Measurements from ENCODE around the gene DOK6.
A peak's percentile ranks its signal among the peaks of the same experiment; 100 is the strongest.

Gene DOK6

GRCh38 chr18:69435000-69435399 lies 34.3 kb downstream of the DOK6 start:
- DNase-seq (ENCODE audit: low spot score) = no peak

GRCh38 chr18:69444221-69444620 lies 43.5 kb downstream of the DOK6 start:
- no peak for DNase-seq (ENCODE audit: low spot score)

DNA sequence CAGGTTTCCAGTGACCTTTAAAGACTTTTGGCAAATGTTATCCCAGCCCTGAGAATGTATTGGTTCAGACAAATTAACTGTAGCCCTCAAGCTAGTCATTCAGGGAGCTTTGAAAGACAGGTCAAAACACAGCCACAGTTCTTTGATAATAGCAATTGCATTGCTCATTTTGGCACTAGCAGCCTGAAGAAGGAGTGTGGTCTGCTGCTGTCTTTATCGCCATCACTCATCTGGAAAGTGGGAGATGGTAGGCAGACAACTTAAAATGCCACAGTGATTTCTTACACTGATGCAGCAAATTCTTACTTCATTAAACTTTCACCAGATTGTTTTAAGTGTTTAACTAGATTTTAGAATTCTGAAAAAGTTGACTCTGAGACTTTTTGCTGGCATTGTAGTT lies 47.2 kb downstream of the DOK6 start:
- no peak for DNase-seq (ENCODE audit: low spot score)

DNA sequence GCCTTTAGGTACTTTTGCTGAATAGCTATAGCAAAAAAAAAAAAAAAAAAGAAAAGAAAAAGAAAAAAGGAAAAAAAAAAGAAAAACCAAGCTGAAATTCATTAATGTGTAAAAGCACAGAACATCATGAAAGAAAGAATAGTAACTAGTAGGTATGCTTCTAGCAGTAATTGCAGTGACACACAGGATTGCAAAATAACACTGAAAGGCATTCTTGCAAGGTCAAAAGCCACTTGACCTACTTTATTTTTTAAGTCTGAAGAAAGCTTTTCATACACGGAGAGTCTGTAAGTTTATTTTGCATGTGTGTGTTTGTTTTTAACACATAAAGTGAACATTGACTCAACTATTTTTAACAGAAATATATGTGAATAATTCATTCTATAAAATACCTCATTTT lies 54.4 kb downstream of the DOK6 start:
- DNase-seq (ENCODE audit: low spot score) = no peak

GRCh38 chr18:69469444-69469919 lies 68.8 kb downstream of the DOK6 start:
- DNase-seq (ENCODE audit: low spot score) = peak; percentile 17

DNA sequence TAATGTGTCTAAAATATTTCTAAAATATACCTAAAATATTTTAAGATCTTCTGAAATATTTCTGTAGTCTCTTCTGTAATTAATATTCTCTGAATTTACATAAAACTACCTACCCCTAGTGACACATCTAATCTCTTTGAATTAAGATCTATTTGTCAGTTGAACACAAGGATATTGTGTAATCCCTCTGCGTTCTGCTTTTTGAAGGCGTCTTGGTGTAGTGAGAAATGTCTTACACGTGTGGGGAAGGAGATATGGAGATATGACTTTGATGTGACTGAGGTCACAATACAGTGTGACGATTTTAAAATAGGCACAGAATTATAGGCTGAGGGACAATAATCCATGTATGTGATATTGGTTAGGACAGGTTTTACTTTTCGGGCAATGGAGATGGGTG lies 79.8 kb downstream of the DOK6 start:
- DNase-seq (ENCODE audit: low spot score) = no peak

DNA sequence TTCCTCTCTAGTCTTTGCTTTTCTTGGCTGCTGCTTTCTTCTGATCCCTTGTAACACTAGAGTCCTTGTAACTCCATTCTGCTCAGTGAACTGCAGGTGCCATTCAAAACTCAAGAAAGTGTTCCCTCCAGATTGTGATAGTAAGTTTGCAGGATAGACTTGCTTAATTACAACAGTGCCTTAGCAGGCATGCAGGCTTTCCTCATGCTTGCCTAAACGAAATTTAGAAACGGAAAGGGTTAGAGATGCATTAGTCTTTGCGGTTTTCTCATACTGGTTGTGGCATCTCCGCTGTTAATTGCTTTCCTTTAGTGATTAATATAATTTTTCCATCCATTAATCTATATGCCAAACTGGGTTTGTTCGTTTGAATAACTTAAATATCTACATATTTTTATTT lies 82.9 kb downstream of the DOK6 start:
- DNase-seq (ENCODE audit: low spot score) = no peak

DNA sequence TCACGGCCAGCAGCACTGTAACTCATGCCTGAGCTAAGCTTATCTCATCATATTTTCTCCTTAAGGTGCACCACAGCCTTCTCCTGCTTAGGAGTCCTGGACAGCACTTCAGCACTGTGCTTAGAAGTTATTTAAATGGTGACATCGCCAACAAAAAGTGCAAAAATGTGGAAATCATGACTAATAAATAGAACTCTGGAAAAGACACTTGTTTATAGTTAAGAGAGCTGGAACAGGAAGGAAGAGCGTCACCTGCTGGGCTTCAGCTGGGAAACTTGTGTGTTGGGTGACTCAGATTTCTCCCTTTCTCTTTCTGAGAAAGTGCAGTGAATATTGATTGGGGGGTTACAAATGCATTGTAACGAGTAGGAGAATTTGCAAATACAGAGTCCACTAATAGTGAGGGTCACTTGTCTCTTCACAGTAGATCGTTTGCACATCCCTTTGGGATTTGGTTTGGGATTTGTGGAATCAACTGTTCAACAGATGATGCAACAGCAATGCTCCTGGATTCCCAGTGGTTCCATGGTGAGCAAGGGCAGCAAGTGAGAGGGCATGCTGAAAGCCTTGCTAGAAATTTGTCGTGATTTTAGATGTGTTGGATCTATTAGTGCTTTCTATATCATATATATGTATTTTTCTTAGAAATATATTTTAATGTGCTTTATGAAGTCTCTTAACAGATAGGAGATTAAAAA lies 84.2 kb downstream of the DOK6 start:
- DNase-seq (ENCODE audit: low spot score) = no peak

GRCh38 chr18:69487488-69488394 lies 87.1 kb downstream of the DOK6 start:
- DNase-seq (ENCODE audit: low spot score) = no peak

DNA sequence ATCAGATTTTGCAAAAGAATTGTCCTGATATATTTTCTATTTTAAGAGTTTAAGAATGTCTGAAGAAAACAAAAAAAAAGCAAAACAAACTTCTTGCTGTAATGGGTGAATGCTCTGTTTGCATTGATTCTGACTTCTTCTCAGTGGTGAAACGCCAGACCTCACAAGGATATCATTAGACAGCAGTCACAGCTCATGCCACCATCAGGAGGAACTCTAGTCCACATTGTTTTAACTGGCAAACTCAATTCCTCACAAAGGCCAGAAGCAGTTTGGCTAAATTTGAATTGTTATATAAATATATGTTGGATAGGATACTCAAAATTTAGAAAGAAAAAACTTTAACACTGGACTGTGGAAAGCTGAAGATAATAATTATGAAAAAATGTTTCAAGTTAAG lies 89.4 kb downstream of the DOK6 start:
- DNase-seq (ENCODE audit: low spot score) = no peak

DNA sequence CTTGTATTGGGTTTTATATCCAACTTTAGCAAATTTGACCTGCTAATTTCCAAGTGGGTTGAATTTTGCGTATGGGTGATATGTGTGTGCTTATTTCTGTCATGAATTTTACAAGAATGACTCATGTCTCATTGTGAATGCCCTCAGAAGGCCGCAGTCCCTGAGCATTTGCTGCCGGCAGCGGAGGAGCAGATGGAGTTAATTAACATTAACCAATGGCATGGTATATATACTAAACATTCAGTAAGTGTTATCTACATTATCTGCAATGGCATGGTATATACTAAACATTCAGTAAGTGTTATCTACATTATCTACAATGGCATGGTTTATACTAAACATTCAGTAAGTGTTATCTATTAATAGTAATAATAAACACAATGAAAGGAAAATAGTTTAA lies 90.1 kb downstream of the DOK6 start:
- no peak for DNase-seq (ENCODE audit: low spot score)

GRCh38 chr18:69491576-69491975 lies 90.9 kb downstream of the DOK6 start:
- DNase-seq (ENCODE audit: low spot score) = no peak

DNA sequence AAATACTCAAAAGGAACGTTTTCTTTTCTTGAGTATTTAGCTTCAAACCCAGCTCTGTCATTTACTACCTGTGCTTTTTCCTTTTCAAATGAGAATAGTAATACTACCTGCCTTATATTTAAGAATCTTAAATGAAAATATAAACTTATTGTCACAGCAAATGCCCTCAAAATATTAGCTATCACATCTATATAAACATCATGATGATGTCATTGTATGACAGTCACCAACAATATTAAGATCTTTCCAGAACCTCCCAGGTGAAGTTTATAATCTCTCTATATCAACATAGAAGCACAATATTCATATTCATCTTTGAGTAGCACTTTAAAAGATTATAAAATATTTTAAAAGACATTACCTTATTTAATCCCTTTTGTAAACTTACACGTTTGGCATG lies 92.2 kb downstream of the DOK6 start:
- DNase-seq (ENCODE audit: low spot score) = no peak

DNA sequence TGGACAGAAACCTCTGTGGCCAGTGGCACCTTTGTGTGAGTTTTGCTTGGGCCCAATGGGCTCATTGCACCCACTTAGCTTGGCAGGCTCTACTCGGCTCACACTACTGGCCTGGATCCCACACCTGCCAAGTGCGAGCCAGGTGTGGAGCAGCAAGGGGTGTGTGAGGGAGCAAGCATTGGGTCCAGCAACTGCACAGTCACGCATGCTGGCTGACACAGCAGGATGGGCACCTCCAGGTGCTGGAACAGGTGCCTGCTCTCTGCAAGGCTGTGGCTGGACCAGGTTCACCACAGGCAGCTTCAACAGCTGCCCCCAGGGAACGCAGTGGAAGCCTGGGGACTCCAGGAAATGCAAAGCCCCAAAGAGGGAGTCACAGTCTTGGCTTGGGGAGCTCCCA lies 94.2 kb downstream of the DOK6 start:
- DNase-seq (ENCODE audit: low spot score) = no peak

- no peak for DNase-seq (ENCODE audit: low spot score)
Measured at GRCh38 chr18:69495338-69495737, 94.7 kb downstream of the DOK6 start.

- DNase-seq (ENCODE audit: low spot score) = no peak
Measured at GRCh38 chr18:69495841-69496533, 95.3 kb downstream of the DOK6 start.

DNA sequence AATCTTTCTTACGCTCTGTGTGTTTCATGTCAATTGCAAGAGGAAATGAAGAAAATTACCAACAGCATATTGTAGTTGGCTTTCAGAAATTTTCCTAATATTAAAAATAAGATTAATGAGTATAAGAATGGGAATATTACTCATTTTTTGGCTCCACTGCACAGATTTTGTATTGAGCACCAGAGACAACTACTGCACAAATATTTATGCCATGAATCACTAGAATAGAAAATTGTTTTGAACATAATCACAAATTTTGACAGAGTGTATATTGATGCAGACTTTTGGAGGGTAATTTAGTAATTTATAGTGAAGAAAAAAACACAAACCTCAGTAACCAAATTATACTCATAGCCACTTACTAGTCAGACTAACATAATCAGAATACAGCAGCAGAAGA lies 118.3 kb downstream of the DOK6 start:
- no peak for DNase-seq (ENCODE audit: low spot score)

DNA sequence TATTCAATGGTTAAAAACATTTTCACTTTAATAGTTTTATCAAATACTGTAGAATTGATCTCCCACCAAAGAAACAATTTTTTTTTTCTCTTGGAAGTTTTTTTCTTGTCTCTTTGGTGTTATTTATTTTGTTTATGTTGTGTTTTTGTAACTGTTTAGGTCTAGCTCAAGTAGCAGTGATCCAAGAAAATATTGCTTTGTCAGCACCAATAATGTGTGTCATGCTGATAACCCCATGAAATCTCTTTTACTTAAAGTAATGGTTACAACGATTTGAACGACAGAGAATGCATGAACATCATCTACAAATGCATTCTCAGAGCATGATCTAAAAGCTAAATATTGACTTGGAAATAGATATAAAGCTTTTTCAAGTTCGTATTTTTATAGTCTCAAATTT lies 122.9 kb downstream of the DOK6 start:
- no peak for DNase-seq (ENCODE audit: low spot score)

DNA sequence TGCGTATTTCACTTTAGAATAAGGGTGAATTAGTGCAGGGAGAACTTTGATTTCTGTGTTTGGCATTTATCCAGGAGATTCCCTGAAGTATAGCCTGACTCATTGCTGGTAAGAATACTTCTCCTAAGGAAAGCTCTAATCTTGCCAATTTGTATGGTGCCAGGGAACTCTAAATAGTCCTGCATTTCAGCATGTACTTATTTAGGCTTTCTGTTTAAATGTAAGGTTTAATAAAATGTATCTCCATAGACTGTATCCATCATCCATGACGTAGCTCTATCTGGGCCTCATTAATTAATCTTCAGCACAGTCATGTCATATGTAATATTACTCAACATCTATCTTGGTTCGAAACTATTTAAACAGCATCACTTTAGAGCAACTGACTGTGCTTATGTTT lies 127.7 kb downstream of the DOK6 start:
- DNase-seq (ENCODE audit: low spot score) = no peak

DNA sequence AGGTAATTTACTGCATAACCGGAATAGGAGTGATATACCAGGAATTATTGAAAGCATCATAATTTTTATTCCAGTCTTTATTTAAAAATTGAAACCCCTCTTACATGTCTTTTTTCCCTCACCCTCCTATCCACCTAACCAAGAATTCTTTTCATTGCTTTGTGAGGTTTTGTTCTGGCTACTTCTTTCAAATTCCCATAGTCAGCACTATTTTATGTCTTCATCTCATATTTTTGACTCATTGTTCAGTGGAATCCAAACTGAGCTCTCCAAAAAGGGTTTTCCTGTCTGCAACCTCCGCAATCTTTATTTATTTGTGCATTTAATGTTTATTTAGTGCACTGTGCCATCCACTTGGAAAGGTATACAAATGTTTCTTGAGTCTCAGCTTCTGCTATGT lies 128.5 kb downstream of the DOK6 start:
- no peak for DNase-seq (ENCODE audit: low spot score)

DNA sequence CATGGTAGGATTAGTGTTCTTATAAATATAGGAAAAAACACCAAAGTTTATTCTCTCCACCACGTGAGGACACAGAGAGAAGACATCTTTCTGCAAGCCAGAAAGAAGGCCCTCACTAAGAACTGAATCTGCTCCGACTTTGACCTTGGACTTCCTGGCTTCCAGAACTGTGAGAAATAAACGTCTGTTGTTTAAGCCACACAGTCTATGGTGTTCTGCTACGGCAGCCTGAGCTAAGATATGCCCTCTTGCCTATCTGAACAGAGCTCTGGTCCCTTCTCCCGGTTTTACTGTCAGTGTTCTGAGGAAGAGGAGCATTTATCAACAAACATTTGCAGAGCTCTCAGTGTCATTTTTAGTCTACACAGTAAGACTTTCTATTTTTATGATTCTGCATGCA lies 131.3 kb downstream of the DOK6 start:
- no peak for DNase-seq (ENCODE audit: low spot score)

- DNase-seq (ENCODE audit: low spot score) = no peak
Measured at GRCh38 chr18:69537183-69537582, 136.5 kb downstream of the DOK6 start.

DNA sequence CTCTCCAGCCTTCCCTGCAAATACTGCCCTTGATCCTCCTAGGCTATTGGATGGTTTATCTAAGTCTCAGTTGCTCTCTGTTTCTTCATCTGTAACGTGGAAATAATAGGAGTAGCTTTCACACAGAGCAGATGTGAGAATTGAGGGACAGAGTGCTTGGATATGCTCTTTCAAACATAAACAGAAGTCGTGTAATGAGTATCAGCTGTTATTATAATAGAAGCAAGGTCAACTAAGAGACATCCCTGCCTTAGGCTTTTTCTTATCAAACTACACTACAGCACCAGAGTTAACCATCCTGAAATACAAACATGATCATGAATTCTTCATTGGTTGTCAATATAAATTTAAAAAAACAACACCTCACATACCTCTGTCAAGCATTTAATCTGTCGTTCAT lies 138.2 kb downstream of the DOK6 start:
- no peak for DNase-seq (ENCODE audit: low spot score)

All from germinal center (tissue), 1 donor.